Endothelial cell of umbilical vein (primary cell): ENCODE results near the gene SLC7A10. TPM values are rescaled to one million over a fixed set of nuclear protein-coding genes. Genes with fewer than 3 reads are reported as not detected.

Experiments
- BruUV-seq: library from RNA; stranded (reverse); fragments of 400-500 nt; replicated peaks from 2 replicates; lab custom pipeline; 2021; lab: Mats Ljungman, UMichigan
- CTCF ChIA-PET: fragments of 300-600, 350-600 bp; sonication (Branson Sonifier 250); formaldehyde crosslinking; loops from one replicate; lab custom pipeline; 2021; ENCODE audit warnings: antibody characterized with exemption, inconsistent platforms; lab: Charles Lee
- POLR2A ChIA-PET: fragments of 300-600, 350-600 bp; sonication (Branson Sonifier 250); formaldehyde crosslinking; loops from one replicate; lab custom pipeline; 2021; ENCODE audit warnings: antibody characterized with exemption, inconsistent platforms; lab: Charles Lee
- DNase-seq: peaks from one replicate; pipeline ENCODE4 v3.0.0-alpha.2; 2011; ENCODE audit warnings: low read depth, low spot score
- FAIRE-seq: peaks from 2 replicates; lab custom pipeline; 2011; peaks lifted over from hg19 to GRCh38; lab: Jason Lieb, UNC
- H2AFZ ChIP-seq: 2 replicates; pipeline ENCODE4 v1.6.0; 2012; ENCODE audit warnings: low read depth, low read length, control low read depth, inconsistent platforms
- H3K27ac ChIP-seq: 2 replicates; pipeline ENCODE4 v1.5.1; 2011; ENCODE audit warnings: low read depth, mild to moderate bottlenecking, control low read depth, low read length, moderate library complexity; ENCODE audit not compliant: insufficient read depth
- H3K27me3 ChIP-seq, 2 experiments: 2 replicates each; pipeline versions ENCODE4 v1.6.0 to v1.6.1; 2011; ENCODE audit warnings: low read length in 2 of 2, mixed read lengths in 1 of 2; ENCODE audit not compliant: control insufficient read depth in 2 of 2, insufficient read depth in 2 of 2
- H3K36me3 ChIP-seq, 2 experiments: 2 replicates in 1 of 2; 3 replicates in 1 of 2; pipeline ENCODE4 v1.5.1; 2011; ENCODE audit warnings: low read length in 2 of 2, mild to moderate bottlenecking in 1 of 2, moderate library complexity in 1 of 2; ENCODE audit not compliant: control insufficient read depth in 2 of 2, insufficient read depth in 2 of 2; ENCODE audit errors: extremely low read depth in 1 of 2
- H3K4me1 ChIP-seq: 3 replicates; pipeline ENCODE4 v1.5.1; 2011; ENCODE audit warnings: mild to moderate bottlenecking, low read length; ENCODE audit not compliant: control insufficient read depth, insufficient read depth; ENCODE audit errors: extremely low read depth
- H3K4me2 ChIP-seq: 2 replicates; pipeline ENCODE4 v1.6.1; 2011; ENCODE audit warnings: low read length, control low read depth, mixed read lengths; ENCODE audit not compliant: insufficient read depth
- H3K4me3 ChIP-seq, 3 experiments: fragments of 200-600 bp in 1 of 3; sonication (generic), shearing (Covaris generic) in 1 of 3; replicated peaks in 1 of 3; 2 replicates each; pipeline ENCODE4 v1.5.1; 2011 to 2016; ENCODE audit warnings: control low read depth in 3 of 3, low read length in 3 of 3, mild to moderate bottlenecking in 2 of 3, inconsistent platforms in 1 of 3, low read depth in 1 of 3, moderate library complexity in 1 of 3; ENCODE audit not compliant: insufficient read depth in 1 of 3
- H3K79me2 ChIP-seq: 2 replicates; pipeline ENCODE4 v1.6.0; 2012; ENCODE audit warnings: low read length, inconsistent platforms; ENCODE audit not compliant: control insufficient read depth, insufficient read depth
- H3K9ac ChIP-seq: replicated peaks from 2 replicates; pipeline ENCODE3; 2011; ENCODE audit warnings: low read length, control low read depth; ENCODE audit not compliant: insufficient read depth; ENCODE audit errors: extremely low read depth
- H3K9me1 ChIP-seq: replicated peaks from 3 replicates; pipeline ENCODE4 v1.6.0; 2011; ENCODE audit warnings: mild to moderate bottlenecking, low read length; ENCODE audit not compliant: control insufficient read depth, insufficient read depth; ENCODE audit errors: extremely low read depth
- H3K9me3 ChIP-seq: replicated peaks from 2 replicates; pipeline ENCODE4 v1.5.1; 2012; ENCODE audit warnings: low read length, inconsistent platforms; ENCODE audit not compliant: control insufficient read depth, insufficient read depth
- H4K20me1 ChIP-seq: replicated peaks from 2 replicates; pipeline ENCODE3; 2011; ENCODE audit warnings: mild to moderate bottlenecking, low read length; ENCODE audit not compliant: control insufficient read depth, insufficient read depth; ENCODE audit errors: extremely low read depth
- EZH2 ChIP-seq: IDR thresholded peaks from 2 replicates; pipeline ENCODE4 v1.6.1; 2012; ENCODE audit warnings: borderline replicate concordance, low read depth, mild to moderate bottlenecking, moderate library complexity, low read length, inconsistent platforms; ENCODE audit not compliant: severe bottlenecking
- MAX ChIP-seq: IDR thresholded peaks from 2 replicates; pipeline ENCODE4 v1.6.1; 2011; ENCODE audit not compliant: insufficient read depth, insufficient read length
- MYC ChIP-seq: IDR thresholded peaks from one replicate; pipeline ENCODE4 v1.6.1; 2011; ENCODE audit warnings: mild to moderate bottlenecking, low read depth, low read length
- POLR2A ChIP-seq: IDR thresholded peaks from 2 replicates; pipeline ENCODE4 v1.6.1; 2012; ENCODE audit warnings: low read depth, mild to moderate bottlenecking, control low read depth, low read length
- POLR2AphosphoS5 ChIP-seq: IDR thresholded peaks from 2 replicates; pipeline ENCODE4 v1.6.1; 2012; ENCODE audit warnings: low read depth, mild to moderate bottlenecking, control low read depth, low read length, moderate library complexity; ENCODE audit not compliant: insufficient read depth
- dilution Hi-C: fragments of 300-500 bp; cut with MboI; formaldehyde crosslinking; loops from one replicate; pipeline ENCODE4 v1.15.0; 2019; ENCODE audit warnings: low sequenced_read_pairs; ENCODE audit not compliant: extremely low pct_ligation_motif_present
- intact Hi-C: fragments of 100-400 bp; cut with micrococcal nuclease; formaldehyde crosslinking; loops from one replicate; pipeline ENCODE4 v1.10.0; 2022
- polyA plus RNA-seq, 4 experiments: library from polyadenylated mRNA; depleted of rRNA in 3 of 4; stranded (reverse) in 3 of 4; unstranded in 1 of 4; fragments of >200 nt; gene quantifications; 2 replicates each; pipeline versions ENCODE4 v1.2.1 to v1.2.3, GENCODE V29; 2011 to 2012; ENCODE audit warnings: missing spikeins in 1 of 4
- total RNA-seq: library from RNA; stranded (reverse); gene quantifications from 2 replicates; pipeline ENCODE4 v1.2.3, GENCODE V29; 2021
- TF ChIP-seq, protein P1 (sequence below), 2 donors: IDR thresholded peaks; 1 replicate in 1 of 2; 2 replicates in 1 of 2; pipeline ENCODE4 v1.5.1; 2011; ENCODE audit warnings: low read length in 2 of 2, mild to moderate bottlenecking in 2 of 2, moderate library complexity in 2 of 2, control low read depth in 1 of 2, inconsistent platforms in 1 of 2, low read depth in 1 of 2; ENCODE audit not compliant: insufficient read depth in 1 of 2; ENCODE audit errors: extremely low read depth in 1 of 2

The SLC7A10 gene
- total and polyA plus RNA-seq, 2 donors (not counting 3 experiments of a cell fraction or from before 2014, with no cell fraction given) = not detected

DNA sequence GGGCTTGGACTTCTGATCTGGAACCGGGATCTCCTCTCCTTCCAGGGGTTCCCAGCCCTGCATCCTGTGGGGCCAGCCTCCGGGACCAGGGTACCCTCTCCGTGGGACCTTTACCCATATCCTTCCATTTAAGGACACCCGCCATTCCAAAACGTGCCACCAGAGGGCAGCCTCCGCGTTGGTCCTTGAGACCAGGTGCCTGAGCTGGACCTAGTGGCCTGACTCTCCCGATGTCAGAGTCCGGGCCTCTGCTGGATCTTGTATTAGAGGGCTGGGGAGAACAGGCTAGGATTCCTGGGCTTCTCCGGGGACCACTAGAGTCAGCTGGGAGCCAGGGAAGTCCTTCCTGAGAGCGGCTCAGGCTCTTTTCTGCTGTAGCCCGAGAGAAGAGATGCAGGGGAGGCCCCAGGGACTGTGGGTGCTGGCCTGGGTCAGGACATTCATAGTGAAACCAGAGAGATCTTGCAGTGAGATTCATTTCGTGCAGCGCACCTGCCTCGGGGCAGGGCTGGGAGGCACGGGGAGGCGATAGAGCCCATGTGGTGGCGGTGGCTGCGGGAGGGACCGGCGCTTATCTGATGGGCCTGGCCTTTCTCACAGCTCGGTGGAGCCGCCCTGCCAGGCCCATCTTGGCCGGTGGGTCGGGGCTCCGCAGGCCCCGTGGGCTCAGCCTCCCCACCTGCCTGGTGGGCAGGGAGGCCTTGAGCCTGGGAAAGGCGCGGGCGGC is 9.8 kb upstream of the SLC7A10 start:
- DNase-seq = peak; percentile 57
- Histone ChIP-seq H3K9me3 (no peaks in the 10 kb centered on the region), H4K20me1 (no peaks in the 10 kb centered on the region), H3K9me1 (no peaks in the 10 kb centered on the region), H3K27ac (no peak overlapping the region), H3K4me2 (no peak overlapping the region), H2AFZ (no peak overlapping the region), H3K4me1 (no peaks in the 10 kb centered on the region), H3K36me3 (no peaks in the 10 kb centered on the region), H3K9ac (no peak overlapping the region), H3K27me3 (no peaks in the 10 kb centered on the region), H3K4me3 (no peak overlapping the region), H3K79me2 (no peaks in the 10 kb centered on the region)
- dilution Hi-C loops = no loop called here
- no TSS peak for BruUV-seq
- ChIA-PET CTCF (interaction anchor here (0.6 to 9.5 kb wide), 41 partner anchors 8 to 763 kb away, joined by 3 to 181 read pairs (median 4); partner anchors contain the start of genes CEBPA, CEBPG and SLC7A10), POLR2A (interaction anchor here (0.7 kb wide), 1 partner anchor 89 kb away, joined by 3 read pairs; no protein-coding TSS in a partner anchor)
- TF ChIP-seq, protein P1, sequence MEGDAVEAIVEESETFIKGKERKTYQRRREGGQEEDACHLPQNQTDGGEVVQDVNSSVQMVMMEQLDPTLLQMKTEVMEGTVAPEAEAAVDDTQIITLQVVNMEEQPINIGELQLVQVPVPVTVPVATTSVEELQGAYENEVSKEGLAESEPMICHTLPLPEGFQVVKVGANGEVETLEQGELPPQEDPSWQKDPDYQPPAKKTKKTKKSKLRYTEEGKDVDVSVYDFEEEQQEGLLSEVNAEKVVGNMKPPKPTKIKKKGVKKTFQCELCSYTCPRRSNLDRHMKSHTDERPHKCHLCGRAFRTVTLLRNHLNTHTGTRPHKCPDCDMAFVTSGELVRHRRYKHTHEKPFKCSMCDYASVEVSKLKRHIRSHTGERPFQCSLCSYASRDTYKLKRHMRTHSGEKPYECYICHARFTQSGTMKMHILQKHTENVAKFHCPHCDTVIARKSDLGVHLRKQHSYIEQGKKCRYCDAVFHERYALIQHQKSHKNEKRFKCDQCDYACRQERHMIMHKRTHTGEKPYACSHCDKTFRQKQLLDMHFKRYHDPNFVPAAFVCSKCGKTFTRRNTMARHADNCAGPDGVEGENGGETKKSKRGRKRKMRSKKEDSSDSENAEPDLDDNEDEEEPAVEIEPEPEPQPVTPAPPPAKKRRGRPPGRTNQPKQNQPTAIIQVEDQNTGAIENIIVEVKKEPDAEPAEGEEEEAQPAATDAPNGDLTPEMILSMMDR (IDR thresholded peaks at IDR 0.05; ENCODE audit: extremely low read depth in 1 of 2, insufficient read depth in 1 of 2, low read depth in 1 of 2, low read length in 2 of 2) = peak; percentile 84 to 89
- TF ChIP-seq POLR2A = no peak
- no peak for TF ChIP-seq MYC
- no peak for TF ChIP-seq MAX
- no peak for TF ChIP-seq POLR2AphosphoS5
- TF ChIP-seq EZH2 = no peak
- intact Hi-C loops = loop anchor here (1.0 to 2.0 kb wide), 3 partner anchors 67 to 536 kb away; partner anchors contain the start of gene CEBPA
- peak; percentile 94 for FAIRE-seq
